Raji (cell line): ENCODE measurements around the gene GRK6.

Experiments used
- POLR2A ChIP-seq: IDR thresholded peaks from 2 replicates; pipeline ENCODE4 v1.6.1; 2011; ENCODE audit warnings: low read depth, low read length, control low read depth; ENCODE audit not compliant: insufficient read depth

Gene GRK6

DNA sequence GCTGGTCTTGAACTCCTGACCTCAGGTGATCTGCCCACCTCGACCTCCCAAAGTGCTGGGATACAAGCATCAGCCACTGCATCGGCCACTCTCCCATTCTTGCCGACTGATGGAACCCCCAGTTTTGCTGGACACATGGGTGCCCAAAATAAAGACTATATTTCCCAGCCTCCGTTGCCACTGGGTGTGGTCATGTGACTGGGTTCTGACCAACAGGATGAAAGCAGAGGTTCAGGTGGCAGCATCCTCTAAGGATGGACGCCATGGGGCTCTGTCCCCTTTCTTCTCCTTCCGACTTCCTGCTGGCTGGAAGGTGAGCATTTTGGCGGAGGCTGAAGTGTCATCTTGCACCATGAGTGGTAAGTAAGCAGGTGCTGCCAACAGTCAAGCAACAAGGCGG, 60.7 kb downstream of the GRK6 start:
- no peak for TF ChIP-seq POLR2A

DNA sequence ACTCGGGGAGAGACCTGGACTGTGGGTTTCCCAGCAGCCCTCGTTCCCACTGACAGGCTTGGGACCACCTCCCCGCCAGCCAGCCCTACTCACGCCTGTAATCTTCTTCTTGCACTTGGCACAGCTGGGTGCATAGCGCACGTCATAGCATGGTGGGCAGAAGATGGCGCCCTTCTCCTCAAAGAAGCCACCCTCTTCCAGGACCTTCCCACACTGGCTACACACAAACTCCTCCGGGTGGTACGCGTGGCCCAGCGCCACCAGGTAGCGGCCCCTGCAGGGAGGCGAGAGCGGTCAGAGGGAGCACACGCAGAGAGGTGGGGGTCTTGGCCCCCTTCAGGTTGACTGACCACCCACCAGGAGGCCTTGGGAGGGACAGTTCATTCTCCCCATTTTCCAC, 61.5 kb downstream of the GRK6 start:
- no peak for TF ChIP-seq POLR2A

DNA sequence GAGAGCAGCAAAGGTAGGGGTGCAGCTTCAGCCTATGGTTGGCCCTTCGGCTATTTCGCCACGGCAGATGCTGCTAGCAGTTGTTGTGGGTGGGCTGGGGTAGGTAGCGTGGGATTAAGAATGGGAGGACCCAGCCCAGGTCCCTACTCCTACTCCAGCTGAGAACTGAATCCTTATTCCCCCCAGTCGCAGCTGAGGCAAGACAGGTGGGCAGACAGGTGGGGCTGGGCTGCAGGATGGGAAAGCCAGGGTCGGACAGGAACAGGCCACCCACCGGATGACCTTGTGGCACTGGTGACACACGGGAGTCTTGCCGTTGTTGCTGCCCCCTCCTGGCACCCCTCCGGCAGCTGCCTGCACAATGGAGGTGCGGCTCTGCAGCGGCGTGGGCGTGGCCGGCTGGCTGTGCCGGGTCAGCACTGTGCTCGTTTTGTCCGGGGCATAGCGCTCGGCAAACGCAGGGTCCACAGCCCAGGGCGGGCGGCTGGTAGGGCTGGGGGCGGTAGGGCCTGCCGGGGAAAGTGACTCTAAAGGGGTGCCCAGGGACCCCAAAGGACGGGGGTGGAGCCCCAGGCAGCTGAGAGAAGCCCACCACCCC, 62.7 kb downstream of the GRK6 start:
- no peak for TF ChIP-seq POLR2A

DNA sequence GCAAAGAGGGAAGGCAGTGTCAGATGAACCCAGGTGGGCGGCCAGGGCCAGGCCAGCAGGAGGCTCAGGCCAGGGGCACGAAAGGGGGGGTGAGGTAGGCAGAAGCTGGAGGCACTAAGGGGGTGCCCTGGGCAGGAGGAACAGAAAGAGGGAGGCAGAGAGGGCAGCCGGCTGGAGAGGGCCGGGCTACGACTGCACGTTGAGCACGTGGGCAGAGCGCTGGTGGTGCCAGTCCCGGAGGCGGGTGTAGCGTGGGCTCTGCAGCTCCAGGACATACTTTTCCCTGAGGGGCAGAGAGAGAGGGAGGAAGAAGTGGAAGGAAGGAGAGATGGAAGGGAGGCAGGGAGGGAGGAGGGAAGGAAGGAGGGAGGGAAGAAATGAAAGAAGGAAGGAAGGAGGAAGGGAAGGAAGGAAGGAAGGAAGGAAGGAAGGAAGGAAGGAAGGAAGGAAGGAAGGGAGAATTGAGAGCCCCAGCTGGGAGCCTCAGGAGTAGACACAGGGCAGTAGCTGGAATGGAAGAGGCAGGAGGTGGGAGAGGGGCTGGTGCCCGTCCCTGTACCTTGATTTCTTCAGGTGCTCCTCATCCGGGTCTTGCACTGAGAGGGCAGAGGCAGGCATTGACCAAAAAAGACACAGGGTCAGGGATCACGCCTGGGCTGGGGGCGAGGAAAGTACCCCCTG, 64.0 kb downstream of the GRK6 start:
- TF ChIP-seq POLR2A: no peak

DNA sequence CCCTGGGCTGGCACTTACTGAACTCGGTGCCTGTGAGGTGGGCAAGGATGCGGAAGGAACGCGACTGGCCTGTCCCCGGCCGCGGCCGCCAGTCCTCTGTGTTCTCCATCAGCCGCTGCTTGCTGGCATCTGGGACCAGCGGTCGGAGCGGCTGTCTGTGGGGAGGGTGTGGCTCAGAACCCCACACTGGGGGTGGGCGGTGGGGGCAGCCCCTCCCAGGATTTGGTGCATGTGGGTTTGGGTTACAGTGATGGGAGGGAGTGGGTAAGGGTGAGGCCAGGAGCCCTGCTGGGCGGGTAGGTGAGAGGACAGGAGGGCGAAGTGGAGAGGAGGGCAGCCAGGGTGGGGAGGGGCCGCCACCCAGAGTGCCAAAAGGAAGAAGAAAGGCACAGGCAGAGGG, 64.5 kb downstream of the GRK6 start:
- no peak for TF ChIP-seq POLR2A

DNA sequence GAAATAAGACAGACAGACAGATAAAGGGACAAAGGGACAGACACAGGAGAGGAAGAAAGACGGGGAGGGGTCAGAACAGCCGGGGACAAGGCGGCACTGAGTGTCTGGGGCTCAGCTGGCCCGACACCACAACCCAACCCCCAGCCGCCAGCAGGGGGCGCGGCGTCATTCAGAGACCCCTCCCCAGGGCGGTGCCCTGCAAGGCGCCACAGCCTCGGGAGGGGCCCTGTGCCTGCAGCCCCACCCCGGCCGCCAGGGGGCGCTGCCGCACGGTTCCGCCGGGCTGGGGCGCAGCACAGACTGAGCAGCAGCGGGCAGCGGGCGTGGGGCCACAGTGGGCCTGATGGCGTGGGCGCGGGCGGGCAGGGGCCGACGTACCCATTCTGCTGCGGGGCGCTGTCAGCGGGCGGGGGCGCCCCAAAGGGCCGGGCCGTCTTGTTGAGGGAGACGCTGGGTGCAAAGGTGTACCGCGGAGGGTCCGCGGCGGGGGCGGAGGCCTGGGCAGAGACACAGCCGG, 65.0 kb downstream of the GRK6 start:
- TF ChIP-seq POLR2A: no peak

DNA sequence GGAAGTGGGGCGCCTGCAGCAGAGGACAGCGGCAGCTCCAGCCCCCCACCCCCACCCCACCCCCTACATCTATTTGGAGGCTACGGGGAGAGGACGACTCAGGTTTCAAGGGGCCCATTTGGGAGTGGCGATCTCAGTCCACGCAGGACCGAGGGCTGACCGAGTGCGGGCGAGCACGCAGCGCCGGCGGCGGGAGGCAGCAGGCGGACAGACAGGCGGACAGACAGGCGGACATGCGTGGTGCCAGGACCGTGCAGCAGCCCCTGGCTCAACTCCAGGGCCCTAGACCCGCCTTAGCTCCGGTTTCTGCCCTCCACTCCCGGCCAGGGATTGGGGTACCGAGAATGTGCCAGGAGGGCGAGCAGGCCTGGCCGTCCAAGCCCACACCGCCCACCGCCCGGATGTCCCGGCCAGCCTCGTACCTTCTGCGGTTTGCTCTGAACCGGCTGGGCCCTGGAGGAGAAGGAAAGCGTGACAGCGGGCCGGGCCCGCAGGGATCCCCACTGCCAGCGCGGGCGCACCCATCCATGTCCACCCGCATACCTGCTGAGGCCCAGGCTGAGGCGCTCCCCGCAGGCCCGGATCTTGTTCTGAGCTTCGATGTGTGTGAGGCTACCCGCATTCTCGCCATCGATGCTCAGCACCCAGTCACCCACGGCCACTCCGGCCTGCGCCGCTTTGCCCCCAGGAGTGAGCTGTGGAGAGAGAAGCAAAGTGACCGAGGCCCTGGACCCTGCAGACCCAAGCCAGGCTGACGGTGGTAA, 65.7 kb downstream of the GRK6 start:
- no peak for TF ChIP-seq POLR2A
